Measurements from ENCODE around the gene SPP1.

The SPP1 gene

GRCh38 chr4:87979810-87980209 lies 4.3 kb downstream of the SPP1 start:
- TF ChIP-seq CTCF (IDR thresholded peaks at IDR 0.05; ENCODE audit: insufficient read depth, missing control alignments): no peak
- FAIRE-seq (no peak), DNase-seq (ENCODE audit: insufficient read length, low spot score) (no peak)

GRCh38 chr4:87981486-87981885 lies 6.0 kb downstream of the SPP1 start:
- no peak for FAIRE-seq
- no peak for TF ChIP-seq CTCF (IDR thresholded peaks at IDR 0.05; ENCODE audit: insufficient read depth, missing control alignments)
- DNase-seq (ENCODE audit: insufficient read length, low spot score): no peak

GRCh38 chr4:87982036-87982435 lies 6.5 kb downstream of the SPP1 start:
- no peak for DNase-seq (ENCODE audit: insufficient read length, low spot score)
- no peak for FAIRE-seq
- no peak for TF ChIP-seq CTCF (IDR thresholded peaks at IDR 0.05; ENCODE audit: insufficient read depth, missing control alignments)

- FAIRE-seq (no peak), DNase-seq (ENCODE audit: insufficient read length, low spot score) (no peak)
- TF ChIP-seq CTCF (IDR thresholded peaks at IDR 0.05; ENCODE audit: insufficient read depth, missing control alignments): no peak
These were observed 7.0 kb downstream of the SPP1 start for GRCh38 chr4:87982446-87983010.

GRCh38 chr4:87983996-87984395 lies 8.5 kb downstream of the SPP1 start:
- no peak for FAIRE-seq
- TF ChIP-seq CTCF (IDR thresholded peaks at IDR 0.05; ENCODE audit: insufficient read depth, missing control alignments): no peak
- DNase-seq (ENCODE audit: insufficient read length, low spot score): no peak

- TF ChIP-seq CTCF (IDR thresholded peaks at IDR 0.05; ENCODE audit: insufficient read depth, missing control alignments): peak; percentile 66
- no peak for FAIRE-seq
- DNase-seq (ENCODE audit: insufficient read length, low spot score): no peak
These were observed 9.8 kb downstream of the SPP1 start for GRCh38 chr4:87985097-87985886.

GRCh38 chr4:87985887-87986200 lies 10.3 kb downstream of the SPP1 start:
- TF ChIP-seq CTCF (IDR thresholded peaks at IDR 0.05; ENCODE audit: insufficient read depth, missing control alignments): no peak
- no peak for DNase-seq (ENCODE audit: insufficient read length, low spot score)
- FAIRE-seq: no peak

Measured in D721Med (cell line).